VCaP (cell line): ENCODE results near the gene CES2.
"Not testable (repeated sequence)": the region's sequence is repeated elsewhere in the genome, so short reads cannot be mapped to it uniquely, and the experiment has no call there.

Experiments
- H3K27ac ChIP-seq: fragments of 450-650 bp; 2 replicates; pipeline ENCODE4 v1.5.1; 2017
- CTCF ChIP-seq: fragments of 450-650 bp; conservative IDR thresholded peaks from 2 replicates; pipeline ENCODE4 v1.5.1; 2017; ENCODE audit warnings: mild to moderate bottlenecking, moderate library complexity

CES2 gene

GRCh38 chr16:66942981-66943380, 7.7 kb downstream of the CES2 start:
- TF ChIP-seq CTCF = no peak
- H3K27ac ChIP-seq = no peak overlapping the region

- H3K27ac ChIP-seq = no peak overlapping the region
- TF ChIP-seq CTCF = no peak
Observed at GRCh38 chr16:66943426-66944053, 8.2 kb downstream of the CES2 start.

- no peak for TF ChIP-seq CTCF
- H3K27ac ChIP-seq = no peak overlapping the region
Observed at GRCh38 chr16:66944054-66944441, 8.7 kb downstream of the CES2 start.

GRCh38 chr16:66944971-66945370, 9.7 kb downstream of the CES2 start:
- H3K27ac ChIP-seq = not testable (repeated sequence)

- no peak overlapping the region for H3K27ac ChIP-seq
- TF ChIP-seq CTCF = no peak
Observed at GRCh38 chr16:66945939-66946338, 10.6 kb downstream of the CES2 start.

- TF ChIP-seq CTCF = no peak
Observed at GRCh38 chr16:66946541-66946940, 11.2 kb downstream of the CES2 start.

GRCh38 chr16:66946974-66947301, 11.6 kb downstream of the CES2 start:
- TF ChIP-seq CTCF = no peak

More at GRCh38 chr16:66946541-66946940, 11.2 kb downstream of the CES2 start:
- H3K27ac ChIP-seq = no peak overlapping the region

GRCh38 chr16:66947302-66948065, 12.2 kb downstream of the CES2 start:
- no peak overlapping the region for H3K27ac ChIP-seq
- peak; percentile 80 for TF ChIP-seq CTCF

More at GRCh38 chr16:66946974-66947301, 11.6 kb downstream of the CES2 start:
- no peak overlapping the region for H3K27ac ChIP-seq
